CD4-positive, alpha-beta T cell (primary cell): ENCODE measurements around the gene CTTN. TPM values are rescaled to one million over a fixed set of nuclear protein-coding genes. Genes with fewer than 3 reads are reported as not detected.

Experiments used
- ATAC-seq: fragments of 200-7000 bp; cut with Tn5 transposase; one replicate; pipeline ENCODE4 v1.10.0; 2022; ENCODE audit warnings: mild to moderate bottlenecking; ENCODE audit not compliant: poor library complexity
- CTCF ChIA-PET: fragments of 350-600 bp; sonication (Branson Sonifier 250); formaldehyde crosslinking; loops from one replicate; lab custom pipeline; 2021; ENCODE audit warnings: antibody characterized with exemption, inconsistent platforms; lab: Charles Lee
- POLR2A ChIA-PET: fragments of 350-600 bp; sonication (Branson Sonifier 250); formaldehyde crosslinking; loops from one replicate; lab custom pipeline; 2021; ENCODE audit warnings: antibody characterized with exemption, inconsistent platforms; lab: Charles Lee
- DNase-seq, 14 experiments: peaks; one replicate each; pipeline ENCODE4 v3.0.0-alpha.2; 2013 to 2020; ENCODE audit warnings: mixed read lengths in 2 of 14
- H3K27ac ChIP-seq, 2 donors: one replicate each; pipeline versions ENCODE4 v1.5.1 to v1.7.0; 2013; ENCODE audit warnings: low read length in 2 of 2, low read depth in 1 of 2, mild to moderate bottlenecking in 1 of 2
- H3K27me3 ChIP-seq, 2 experiments: 1 replicate in 1 of 2; 2 replicates in 1 of 2; pipeline versions ENCODE4 v1.6.1 to v1.7.0; 2013; ENCODE audit warnings: low read length in 2 of 2, control low read depth in 1 of 2, mild to moderate bottlenecking in 1 of 2, moderate library complexity in 1 of 2; ENCODE audit not compliant: insufficient read depth in 2 of 2, control insufficient read depth in 1 of 2
- H3K36me3 ChIP-seq: one replicate; pipeline ENCODE4 v1.6.1; 2013; ENCODE audit warnings: low read length, control low read depth; ENCODE audit not compliant: insufficient read depth
- H3K4me1 ChIP-seq: one replicate; pipeline ENCODE4 v1.6.1; 2013; ENCODE audit warnings: low read length, control low read depth; ENCODE audit not compliant: insufficient read depth
- H3K4me3 ChIP-seq: one replicate; pipeline ENCODE4 v1.5.1; 2013; ENCODE audit warnings: mild to moderate bottlenecking, low read length, moderate library complexity
- H3K9me3 ChIP-seq, 2 experiments: 1 replicate in 1 of 2; 2 replicates in 1 of 2; pipeline versions ENCODE4 v1.6.1 to v1.7.0; 2013; ENCODE audit warnings: low read length in 2 of 2, mild to moderate bottlenecking in 2 of 2, control low read depth in 1 of 2, moderate library complexity in 1 of 2; ENCODE audit not compliant: control insufficient read depth in 1 of 2, insufficient read depth in 1 of 2
- H3K27ac Mint-ChIP-seq: one replicate; pipeline ENCODE4 v1.8.0; 2020; ENCODE audit warnings: mixed read lengths
- H3K27me3 Mint-ChIP-seq: one replicate; pipeline ENCODE4 v1.8.0; 2021; ENCODE audit warnings: mixed read lengths
- H3K36me3 Mint-ChIP-seq: one replicate; pipeline ENCODE4 v1.8.0; 2021; ENCODE audit warnings: low read depth, mixed read lengths
- H3K4me1 Mint-ChIP-seq: one replicate; pipeline ENCODE4 v1.8.0; 2021; ENCODE audit warnings: low read depth, mixed read lengths
- H3K4me3 Mint-ChIP-seq: one replicate; pipeline ENCODE4 v1.8.0; 2020; ENCODE audit warnings: mild to moderate bottlenecking, mixed read lengths
- H3K9me3 Mint-ChIP-seq: one replicate; pipeline ENCODE4 v1.8.0; 2020; ENCODE audit warnings: mixed read lengths
- intact Hi-C, 2 experiments: fragments of 100-400 bp; cut with DNase I in 1 of 2; cut with micrococcal nuclease in 1 of 2; formaldehyde crosslinking; loops; one replicate each; pipeline versions ENCODE4 v1.15.1 to v1.9.0; 2023 to 2025; cut with DNase I, micrococcal nuclease
- total RNA-seq, 174 experiments: library from RNA in 2 of 174; stranded (reverse) in 2 of 174; gene quantifications; one replicate each; pipeline ENCODE4 v1.2.3 and lab custom pipeline; 2021 to 2026
- TF ChIP-seq, protein P1 (sequence below): fragments of 200-600 bp; IDR thresholded peaks from one replicate; pipeline ENCODE4 v1.8.0; 2022; ENCODE audit warnings: antibody characterized with exemption, mild to moderate bottlenecking

The CTTN gene
- total RNA-seq, 2 experiments from 2014 or later: 0.45 to 0.80 TPM

DNA sequence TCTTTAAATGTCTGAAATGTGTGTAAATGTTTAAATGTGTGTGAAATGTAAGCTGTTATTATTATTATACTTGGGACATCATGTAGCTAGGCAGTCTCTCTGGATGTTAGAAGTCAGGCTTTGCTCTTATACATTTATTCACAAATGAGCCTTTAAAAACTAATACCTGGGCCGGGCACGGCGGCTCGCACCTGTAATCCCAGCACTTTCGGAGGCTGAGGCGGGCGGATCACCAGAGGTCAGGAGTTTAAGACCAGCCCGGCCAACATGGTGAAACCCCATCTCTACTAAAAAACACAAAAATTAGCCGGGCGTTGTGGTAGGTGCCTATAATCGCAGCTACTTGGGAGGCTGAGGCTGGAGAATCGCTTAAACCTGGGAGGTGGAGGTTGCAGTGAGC, 21.7 kb upstream of the CTTN start:
- intact Hi-C loops: no loop called here
- ChIA-PET CTCF (no interaction called here), POLR2A (no interaction called here)
- Mint-ChIP-seq H3K27me3 (no peaks in the 10 kb centered on the region), H3K9me3 (no peaks in the 10 kb centered on the region), H3K36me3 (peaks cover 75% of the 10 kb centered on the region), H3K4me3 (no peak overlapping the region), H3K4me1 (no peaks in the 10 kb centered on the region), H3K27ac (no peak overlapping the region)
- Histone ChIP-seq H3K36me3 (peaks cover 67% of the 10 kb centered on the region), H3K27me3 (no peaks in the 10 kb centered on the region), H3K27ac (no peak overlapping the region), H3K9me3 (no peaks in the 10 kb centered on the region), H3K4me1 (no peaks in the 10 kb centered on the region), H3K4me3 (no peak overlapping the region)
- DNase-seq: no peak
- ATAC-seq: no peak
- TF ChIP-seq, protein P1, sequence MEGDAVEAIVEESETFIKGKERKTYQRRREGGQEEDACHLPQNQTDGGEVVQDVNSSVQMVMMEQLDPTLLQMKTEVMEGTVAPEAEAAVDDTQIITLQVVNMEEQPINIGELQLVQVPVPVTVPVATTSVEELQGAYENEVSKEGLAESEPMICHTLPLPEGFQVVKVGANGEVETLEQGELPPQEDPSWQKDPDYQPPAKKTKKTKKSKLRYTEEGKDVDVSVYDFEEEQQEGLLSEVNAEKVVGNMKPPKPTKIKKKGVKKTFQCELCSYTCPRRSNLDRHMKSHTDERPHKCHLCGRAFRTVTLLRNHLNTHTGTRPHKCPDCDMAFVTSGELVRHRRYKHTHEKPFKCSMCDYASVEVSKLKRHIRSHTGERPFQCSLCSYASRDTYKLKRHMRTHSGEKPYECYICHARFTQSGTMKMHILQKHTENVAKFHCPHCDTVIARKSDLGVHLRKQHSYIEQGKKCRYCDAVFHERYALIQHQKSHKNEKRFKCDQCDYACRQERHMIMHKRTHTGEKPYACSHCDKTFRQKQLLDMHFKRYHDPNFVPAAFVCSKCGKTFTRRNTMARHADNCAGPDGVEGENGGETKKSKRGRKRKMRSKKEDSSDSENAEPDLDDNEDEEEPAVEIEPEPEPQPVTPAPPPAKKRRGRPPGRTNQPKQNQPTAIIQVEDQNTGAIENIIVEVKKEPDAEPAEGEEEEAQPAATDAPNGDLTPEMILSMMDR: no peak

DNA sequence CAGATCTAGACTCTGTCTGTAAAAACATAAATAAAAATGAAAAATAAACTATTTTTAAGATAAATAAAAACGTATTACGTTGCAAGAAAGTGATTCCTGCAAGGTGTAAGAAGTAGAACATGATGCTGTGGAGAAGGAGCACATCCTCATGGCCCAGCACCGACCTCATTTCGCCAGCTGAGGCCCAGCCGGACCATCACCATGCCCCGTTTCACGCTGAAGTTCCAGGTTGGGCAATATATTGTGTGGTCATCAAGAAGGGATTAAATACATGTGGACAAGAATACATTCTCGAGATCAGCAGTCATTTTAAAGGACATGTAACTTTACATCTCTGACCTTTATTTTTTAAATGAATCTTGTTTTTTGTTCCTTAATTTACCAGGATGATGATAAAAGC, 20.7 kb upstream of the CTTN start:
- CTCF ChIA-PET: no interaction called here
- Mint-ChIP-seq H3K36me3 (peaks cover 78% of the 10 kb centered on the region), H3K27me3 (no peaks in the 10 kb centered on the region), H3K4me3 (no peak overlapping the region), H3K27ac (no peak overlapping the region), H3K4me1 (no peaks in the 10 kb centered on the region), H3K9me3 (no peaks in the 10 kb centered on the region)
- ATAC-seq (no peak), DNase-seq (no peak)
- TF ChIP-seq, protein P1: no peak
- Histone ChIP-seq H3K27me3 (no peaks in the 10 kb centered on the region), H3K9me3 (no peaks in the 10 kb centered on the region), H3K36me3 (peaks cover 69% of the 10 kb centered on the region), H3K4me1 (no peaks in the 10 kb centered on the region), H3K4me3 (no peak overlapping the region), H3K27ac (no peak overlapping the region)
- intact Hi-C loops: no loop called here
- POLR2A ChIA-PET: interaction anchor here (1.2 kb wide), 1 partner anchor 19 kb away, joined by 3 read pairs; no protein-coding TSS in a partner anchor

DNA sequence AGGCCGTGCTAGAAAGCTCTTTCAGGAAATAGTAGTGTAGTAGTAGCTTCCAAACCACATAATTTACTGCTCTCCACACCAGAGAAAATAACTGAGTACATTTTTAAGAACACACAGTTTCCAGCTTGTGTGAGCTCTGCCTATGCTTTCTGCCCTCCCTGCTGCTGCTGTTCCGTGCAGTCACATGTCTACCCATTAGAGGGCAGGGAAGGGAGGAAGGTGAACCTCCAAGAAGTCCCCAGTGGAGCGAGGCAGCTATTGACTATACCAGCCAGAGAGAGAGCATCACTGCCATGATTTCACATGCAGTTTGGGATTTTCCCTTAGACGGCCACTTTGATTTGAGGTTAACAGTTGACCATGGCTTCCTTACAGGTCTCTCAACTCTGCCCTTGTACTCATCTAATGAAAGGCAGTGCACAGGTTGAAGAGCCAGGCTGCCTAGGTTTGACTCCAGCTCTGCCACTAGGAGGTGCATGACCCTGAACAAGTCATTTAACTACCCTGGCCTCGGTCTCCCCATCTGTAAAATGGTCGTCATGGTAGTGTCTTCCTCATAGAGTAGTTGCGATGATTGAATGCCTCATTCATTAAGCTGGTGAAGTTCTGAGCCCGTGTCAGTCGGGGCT, 19.7 kb upstream of the CTTN start:
- Mint-ChIP-seq H3K4me3 (no peak overlapping the region), H3K27me3 (no peaks in the 10 kb centered on the region), H3K9me3 (no peaks in the 10 kb centered on the region), H3K36me3 (peaks cover 74% of the 10 kb centered on the region), H3K27ac (no peak overlapping the region), H3K4me1 (no peaks in the 10 kb centered on the region)
- ATAC-seq (no peak), DNase-seq (no peak)
- no peak overlapping the region for H3K4me3 ChIP-seq
- intact Hi-C loops: no loop called here
- no peaks in the 10 kb centered on the region for H3K27me3 ChIP-seq
- ChIA-PET POLR2A (interaction anchor here (1.2 kb wide), 1 partner anchor 18 kb away, joined by 3 read pairs; no protein-coding TSS in a partner anchor), CTCF (no interaction called here)
- TF ChIP-seq, protein P1: no peak
- peaks cover 61% of the 10 kb centered on the region for H3K36me3 ChIP-seq
- H3K27ac ChIP-seq: no peak overlapping the region
- no peaks in the 10 kb centered on the region for H3K4me1 ChIP-seq
- H3K9me3 ChIP-seq: no peaks in the 10 kb centered on the region
